HG03521 (cell line): ENCODE data around the gene RAB9A.
"Not testable (repeated sequence)": the region's sequence is repeated elsewhere in the genome, so short reads cannot be mapped to it uniquely, and the experiment has no call there.

Source experiments
- ATAC-seq: cut with Tn5 transposase; IDR thresholded peaks from one replicate; pipeline ENCODE4 v1.9.1; 2021; ENCODE audit warnings: mild to moderate bottlenecking, moderate library complexity; ENCODE audit not compliant: unreplicated experiment

The RAB9A gene

GRCh38 chrX:13688958-13689740 lies at the start of gene RAB9A:
Gene RAB9A (plus strand): TSS chrX:13689128. CDS start chrX:13708747, 19,619 bp downstream.
- peak; percentile 76 for ATAC-seq

GRCh38 chrX:13641684-13642083 lies 47.2 kb upstream of the RAB9A start:
- ATAC-seq: not testable (repeated sequence)

- ATAC-seq: no peak
Observed at GRCh38 chrX:13645464-13646153, 43.3 kb upstream of the RAB9A start.

- no peak for ATAC-seq
Observed at GRCh38 chrX:13646154-13646549, 42.8 kb upstream of the RAB9A start.

- ATAC-seq: no peak
Observed at GRCh38 chrX:13647709-13648212, 41.2 kb upstream of the RAB9A start.

- not testable (repeated sequence) for ATAC-seq
Observed at GRCh38 chrX:13648336-13648735, 40.6 kb upstream of the RAB9A start.

GRCh38 chrX:13649838-13650237 lies 39.1 kb upstream of the RAB9A start:
- ATAC-seq: no peak

- no peak for ATAC-seq
Observed at GRCh38 chrX:13650318-13650717, 38.6 kb upstream of the RAB9A start.

GRCh38 chrX:13651150-13651549 lies 37.8 kb upstream of the RAB9A start:
- no peak for ATAC-seq

GRCh38 chrX:13652287-13652793 lies 36.6 kb upstream of the RAB9A start:
- no peak for ATAC-seq

GRCh38 chrX:13652850-13653693 lies 35.9 kb upstream of the RAB9A start, which contains the start of gene TCEANC:
Gene TCEANC (plus strand): TSS chrX:13653141. CDS start chrX:13662509, 9,368 bp downstream.
- ATAC-seq: peak; percentile 92

- no peak for ATAC-seq
Observed at GRCh38 chrX:13654116-13654515, 34.8 kb upstream of the RAB9A start.

GRCh38 chrX:13655674-13656073 lies 33.3 kb upstream of the RAB9A start:
- ATAC-seq: no peak

GRCh38 chrX:13658602-13659001 lies 30.3 kb upstream of the RAB9A start:
- no peak for ATAC-seq

GRCh38 chrX:13659063-13659462 lies 29.9 kb upstream of the RAB9A start:
- no peak for ATAC-seq

GRCh38 chrX:13661735-13662288 lies 27.1 kb upstream of the RAB9A start:
- no peak for ATAC-seq

GRCh38 chrX:13662355-13662791 lies 26.6 kb upstream of the RAB9A start:
- no peak for ATAC-seq

- ATAC-seq: no peak
Observed at GRCh38 chrX:13664020-13664419, 24.9 kb upstream of the RAB9A start.

GRCh38 chrX:13666836-13667235 lies 22.1 kb upstream of the RAB9A start:
- ATAC-seq: no peak

- ATAC-seq: no peak
Observed at GRCh38 chrX:13667919-13668318, 21.0 kb upstream of the RAB9A start.
